ENCODE measurements around the gene TECPR2.

- no peak for TF ChIP-seq OSR1 (CRISPR knock-in tag; IDR thresholded peaks at IDR 0.05)
- no peak for TF ChIP-seq POU6F1 (CRISPR knock-in tag; IDR thresholded peaks at IDR 0.05; ENCODE audit: borderline replicate concordance, low read depth)
- TF ChIP-seq ISL1 (CRISPR knock-in tag; IDR thresholded peaks at IDR 0.05) = no peak
- TF ChIP-seq, protein P1, sequence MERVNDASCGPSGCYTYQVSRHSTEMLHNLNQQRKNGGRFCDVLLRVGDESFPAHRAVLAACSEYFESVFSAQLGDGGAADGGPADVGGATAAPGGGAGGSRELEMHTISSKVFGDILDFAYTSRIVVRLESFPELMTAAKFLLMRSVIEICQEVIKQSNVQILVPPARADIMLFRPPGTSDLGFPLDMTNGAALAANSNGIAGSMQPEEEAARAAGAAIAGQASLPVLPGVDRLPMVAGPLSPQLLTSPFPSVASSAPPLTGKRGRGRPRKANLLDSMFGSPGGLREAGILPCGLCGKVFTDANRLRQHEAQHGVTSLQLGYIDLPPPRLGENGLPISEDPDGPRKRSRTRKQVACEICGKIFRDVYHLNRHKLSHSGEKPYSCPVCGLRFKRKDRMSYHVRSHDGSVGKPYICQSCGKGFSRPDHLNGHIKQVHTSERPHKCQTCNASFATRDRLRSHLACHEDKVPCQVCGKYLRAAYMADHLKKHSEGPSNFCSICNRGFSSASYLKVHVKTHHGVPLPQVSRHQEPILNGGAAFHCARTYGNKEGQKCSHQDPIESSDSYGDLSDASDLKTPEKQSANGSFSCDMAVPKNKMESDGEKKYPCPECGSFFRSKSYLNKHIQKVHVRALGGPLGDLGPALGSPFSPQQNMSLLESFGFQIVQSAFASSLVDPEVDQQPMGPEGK (CRISPR knock-in tag; IDR thresholded peaks at IDR 0.05; ENCODE audit: borderline replicate concordance) = no peak
- no peak for TF ChIP-seq TCF4 (CRISPR knock-in tag; IDR thresholded peaks at IDR 0.05; ENCODE audit: borderline replicate concordance)
- TF ChIP-seq PPARA (CRISPR knock-in tag; IDR thresholded peaks at IDR 0.05; ENCODE audit: borderline replicate concordance) = no peak
- no peak for TF ChIP-seq CREB5 (CRISPR knock-in tag; IDR thresholded peaks at IDR 0.05; ENCODE audit: low read depth)
- TF ChIP-seq ZFP30 (CRISPR knock-in tag; IDR thresholded peaks at IDR 0.05) = no peak
- no peak for TF ChIP-seq RARB (CRISPR knock-in tag; IDR thresholded peaks at IDR 0.05)
- TF ChIP-seq, protein P2, sequence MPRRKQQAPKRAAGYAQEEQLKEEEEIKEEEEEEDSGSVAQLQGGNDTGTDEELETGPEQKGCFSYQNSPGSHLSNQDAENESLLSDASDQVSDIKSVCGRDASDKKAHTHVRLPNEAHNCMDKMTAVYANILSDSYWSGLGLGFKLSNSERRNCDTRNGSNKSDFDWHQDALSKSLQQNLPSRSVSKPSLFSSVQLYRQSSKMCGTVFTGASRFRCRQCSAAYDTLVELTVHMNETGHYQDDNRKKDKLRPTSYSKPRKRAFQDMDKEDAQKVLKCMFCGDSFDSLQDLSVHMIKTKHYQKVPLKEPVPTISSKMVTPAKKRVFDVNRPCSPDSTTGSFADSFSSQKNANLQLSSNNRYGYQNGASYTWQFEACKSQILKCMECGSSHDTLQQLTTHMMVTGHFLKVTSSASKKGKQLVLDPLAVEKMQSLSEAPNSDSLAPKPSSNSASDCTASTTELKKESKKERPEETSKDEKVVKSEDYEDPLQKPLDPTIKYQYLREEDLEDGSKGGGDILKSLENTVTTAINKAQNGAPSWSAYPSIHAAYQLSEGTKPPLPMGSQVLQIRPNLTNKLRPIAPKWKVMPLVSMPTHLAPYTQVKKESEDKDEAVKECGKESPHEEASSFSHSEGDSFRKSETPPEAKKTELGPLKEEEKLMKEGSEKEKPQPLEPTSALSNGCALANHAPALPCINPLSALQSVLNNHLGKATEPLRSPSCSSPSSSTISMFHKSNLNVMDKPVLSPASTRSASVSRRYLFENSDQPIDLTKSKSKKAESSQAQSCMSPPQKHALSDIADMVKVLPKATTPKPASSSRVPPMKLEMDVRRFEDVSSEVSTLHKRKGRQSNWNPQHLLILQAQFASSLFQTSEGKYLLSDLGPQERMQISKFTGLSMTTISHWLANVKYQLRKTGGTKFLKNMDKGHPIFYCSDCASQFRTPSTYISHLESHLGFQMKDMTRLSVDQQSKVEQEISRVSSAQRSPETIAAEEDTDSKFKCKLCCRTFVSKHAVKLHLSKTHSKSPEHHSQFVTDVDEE (CRISPR knock-in tag; IDR thresholded peaks at IDR 0.05) = no peak
- no peak for TF ChIP-seq ARNTL (CRISPR knock-in tag; IDR thresholded peaks at IDR 0.05; ENCODE audit: borderline replicate concordance, low read depth)
- TF ChIP-seq GLIS3 (CRISPR knock-in tag; IDR thresholded peaks at IDR 0.05) = no peak
Measured at GRCh38 chr14:102377696-102378095, 15.0 kb downstream of the TECPR2 start.

Measured in SK-N-SH treated with all-trans-retinoic acid at 6 μM for 48 hours (cell line).